GM10248 (cell line): Measurements from ENCODE around the gene TMEM245.

Experiments
- CTCF ChIA-PET: fragments of 300-600 bp; sonication (Branson Sonifier 250); formaldehyde crosslinking; extraction: SDS; loops from one replicate; lab custom pipeline; 2021; ENCODE audit warnings: antibody characterized with exemption; lab: Yijun Ruan, JAX
- POLR2A ChIA-PET: fragments of 350-650 bp; sonication (Branson Sonifier 250); formaldehyde crosslinking; extraction: SDS; loops from one replicate; lab custom pipeline; 2020; ENCODE audit warnings: antibody characterized with exemption; lab: Yijun Ruan, JAX
- DNase-seq: peaks from one replicate; pipeline ENCODE4 v3.0.0; 2012; ENCODE audit errors: extremely low spot score
- TF ChIP-seq, protein P1 (sequence below): IDR thresholded peaks from 2 replicates; pipeline ENCODE4 v1.5.1; 2012; ENCODE audit warnings: mild to moderate bottlenecking, low read depth; ENCODE audit errors: extremely low read depth, missing control alignments, control extremely low read depth

The TMEM245 gene

DNA sequence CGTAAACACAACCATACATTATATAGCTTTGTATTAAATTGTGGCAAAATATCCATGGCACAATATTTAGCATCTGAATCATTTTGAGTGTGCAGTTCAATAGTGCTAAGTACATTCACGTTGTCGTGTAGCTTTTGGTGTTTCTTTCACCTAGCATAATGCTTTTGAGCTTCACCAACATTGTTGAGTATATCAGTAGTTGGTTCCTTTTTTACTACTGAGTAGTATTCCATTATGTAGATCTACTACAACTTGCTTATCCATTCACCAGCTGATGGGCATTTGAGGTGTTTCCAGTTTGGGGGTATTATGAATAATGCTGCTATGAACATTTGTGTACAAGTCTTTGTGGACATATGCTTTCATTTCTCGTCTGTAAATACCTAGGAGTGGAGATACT is 79.2 kb downstream of the TMEM245 start:
- DNase-seq, result no peak
- POLR2A ChIA-PET, result no interaction called here
- TF ChIP-seq, protein P1, sequence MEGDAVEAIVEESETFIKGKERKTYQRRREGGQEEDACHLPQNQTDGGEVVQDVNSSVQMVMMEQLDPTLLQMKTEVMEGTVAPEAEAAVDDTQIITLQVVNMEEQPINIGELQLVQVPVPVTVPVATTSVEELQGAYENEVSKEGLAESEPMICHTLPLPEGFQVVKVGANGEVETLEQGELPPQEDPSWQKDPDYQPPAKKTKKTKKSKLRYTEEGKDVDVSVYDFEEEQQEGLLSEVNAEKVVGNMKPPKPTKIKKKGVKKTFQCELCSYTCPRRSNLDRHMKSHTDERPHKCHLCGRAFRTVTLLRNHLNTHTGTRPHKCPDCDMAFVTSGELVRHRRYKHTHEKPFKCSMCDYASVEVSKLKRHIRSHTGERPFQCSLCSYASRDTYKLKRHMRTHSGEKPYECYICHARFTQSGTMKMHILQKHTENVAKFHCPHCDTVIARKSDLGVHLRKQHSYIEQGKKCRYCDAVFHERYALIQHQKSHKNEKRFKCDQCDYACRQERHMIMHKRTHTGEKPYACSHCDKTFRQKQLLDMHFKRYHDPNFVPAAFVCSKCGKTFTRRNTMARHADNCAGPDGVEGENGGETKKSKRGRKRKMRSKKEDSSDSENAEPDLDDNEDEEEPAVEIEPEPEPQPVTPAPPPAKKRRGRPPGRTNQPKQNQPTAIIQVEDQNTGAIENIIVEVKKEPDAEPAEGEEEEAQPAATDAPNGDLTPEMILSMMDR, result no peak
- CTCF ChIA-PET, result interaction anchor here (0.8 to 1.3 kb wide), 4 partner anchors 8 to 12 kb away, joined by 3 to 4 read pairs (median 3); no protein-coding TSS in a partner anchor

DNA sequence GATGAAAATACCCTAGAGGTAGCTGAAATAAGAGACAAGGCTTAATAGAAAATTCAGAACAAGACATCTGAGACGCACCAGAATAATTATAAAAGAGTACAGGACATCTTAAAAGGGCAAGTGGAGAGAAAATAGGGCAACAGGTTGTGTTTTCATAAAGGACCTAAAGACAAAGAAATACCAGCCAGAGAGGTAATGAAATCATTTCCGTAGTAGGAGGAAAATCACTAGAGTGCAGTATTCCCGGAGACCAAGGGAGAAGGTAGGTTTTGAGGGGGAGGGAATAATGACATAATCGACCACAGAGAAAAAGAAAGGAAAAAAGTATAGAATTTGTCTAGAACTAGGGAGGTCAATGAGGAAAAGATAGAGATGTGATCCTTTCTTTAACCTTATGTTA is 80.2 kb downstream of the TMEM245 start:
- TF ChIP-seq, protein P1, result no peak
- DNase-seq, result no peak
- ChIA-PET POLR2A (no interaction called here), CTCF (interaction anchor here (1.3 kb wide), 1 partner anchor 11 kb away, joined by 3 read pairs; no protein-coding TSS in a partner anchor)

DNA sequence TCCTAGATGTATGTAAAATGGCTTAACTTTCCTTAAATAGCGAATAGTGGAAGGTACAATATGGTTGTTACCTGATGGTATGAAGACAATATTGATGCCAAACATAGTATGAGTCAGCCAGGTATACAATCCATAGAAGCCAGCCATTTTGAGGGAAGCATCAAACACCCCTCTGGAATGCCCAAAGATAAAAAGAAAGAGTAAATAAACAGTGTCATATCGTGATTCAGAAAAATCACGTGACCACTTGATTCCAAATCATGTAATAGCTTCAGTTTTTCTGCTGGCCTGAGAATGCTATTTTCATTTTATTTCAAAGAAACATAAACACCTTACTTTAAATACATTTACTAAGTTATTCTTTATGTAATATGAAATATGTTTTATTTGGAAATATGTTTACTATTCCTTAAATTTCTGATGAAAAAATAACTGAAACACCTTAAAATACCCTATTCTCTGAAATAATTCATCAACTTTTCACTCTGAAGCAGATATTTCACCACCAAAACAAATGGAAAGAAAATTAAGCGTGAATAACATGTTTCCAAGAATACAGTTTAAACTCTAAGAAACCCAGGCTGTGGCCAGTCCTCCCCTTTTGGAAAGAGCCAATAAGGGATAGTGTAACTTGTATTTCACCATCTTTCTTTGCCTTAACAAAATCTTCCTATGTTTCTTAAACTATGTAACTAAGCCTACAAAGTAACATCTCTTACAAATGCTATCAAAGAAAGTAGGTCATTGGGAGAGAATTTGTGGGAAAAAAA is 81.6 kb downstream of the TMEM245 start:
- TF ChIP-seq, protein P1, result no peak
- no peak for DNase-seq
- POLR2A ChIA-PET, result no interaction called here
- CTCF ChIA-PET, result no interaction called here

DNA sequence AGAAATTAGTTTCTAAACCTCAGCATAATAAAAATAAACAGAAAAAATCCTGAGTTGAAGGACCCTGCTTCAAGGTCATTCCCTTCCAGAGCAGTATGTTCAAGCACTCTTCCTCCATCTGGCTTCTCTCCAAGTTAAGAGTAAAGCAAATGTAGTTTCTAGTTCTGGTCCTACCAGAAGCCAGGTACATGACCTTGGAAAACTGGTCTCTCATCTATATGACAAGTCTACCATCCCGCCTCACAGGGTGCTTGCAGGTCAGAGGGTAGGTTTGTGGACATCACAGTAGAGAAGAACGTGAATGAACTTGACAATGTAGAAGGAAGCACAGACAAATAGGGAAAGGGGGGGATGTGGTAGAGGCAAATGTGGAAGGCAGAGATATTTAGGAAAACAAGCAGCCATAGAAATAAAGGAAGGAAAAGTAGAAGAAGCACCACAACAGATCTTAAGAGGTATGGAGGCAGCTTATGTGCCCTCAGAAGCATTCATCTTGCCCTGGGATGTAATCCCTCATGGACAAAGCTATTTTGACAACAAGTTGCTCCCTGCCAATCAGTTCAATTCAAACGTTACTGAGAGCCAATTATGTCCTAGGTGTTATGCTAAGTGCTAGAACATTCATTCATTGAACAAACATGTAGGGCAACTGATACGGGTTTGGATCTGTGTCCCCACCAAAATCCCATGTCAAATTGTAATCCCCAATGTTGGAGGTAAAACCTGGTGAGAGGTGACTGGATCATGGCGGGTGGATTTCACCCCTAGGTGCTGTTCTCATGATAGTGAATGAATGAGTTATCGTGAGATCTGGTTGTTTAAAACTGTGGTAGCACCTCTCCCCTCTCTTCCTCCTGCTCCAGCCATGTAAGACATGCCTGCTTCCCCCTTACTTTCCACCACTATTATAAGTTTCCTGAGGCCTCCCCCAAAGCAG is 82.7 kb downstream of the TMEM245 start:
- ChIA-PET CTCF (no interaction called here), POLR2A (no interaction called here)
- TF ChIP-seq, protein P1, result no peak
- no peak for DNase-seq

DNA sequence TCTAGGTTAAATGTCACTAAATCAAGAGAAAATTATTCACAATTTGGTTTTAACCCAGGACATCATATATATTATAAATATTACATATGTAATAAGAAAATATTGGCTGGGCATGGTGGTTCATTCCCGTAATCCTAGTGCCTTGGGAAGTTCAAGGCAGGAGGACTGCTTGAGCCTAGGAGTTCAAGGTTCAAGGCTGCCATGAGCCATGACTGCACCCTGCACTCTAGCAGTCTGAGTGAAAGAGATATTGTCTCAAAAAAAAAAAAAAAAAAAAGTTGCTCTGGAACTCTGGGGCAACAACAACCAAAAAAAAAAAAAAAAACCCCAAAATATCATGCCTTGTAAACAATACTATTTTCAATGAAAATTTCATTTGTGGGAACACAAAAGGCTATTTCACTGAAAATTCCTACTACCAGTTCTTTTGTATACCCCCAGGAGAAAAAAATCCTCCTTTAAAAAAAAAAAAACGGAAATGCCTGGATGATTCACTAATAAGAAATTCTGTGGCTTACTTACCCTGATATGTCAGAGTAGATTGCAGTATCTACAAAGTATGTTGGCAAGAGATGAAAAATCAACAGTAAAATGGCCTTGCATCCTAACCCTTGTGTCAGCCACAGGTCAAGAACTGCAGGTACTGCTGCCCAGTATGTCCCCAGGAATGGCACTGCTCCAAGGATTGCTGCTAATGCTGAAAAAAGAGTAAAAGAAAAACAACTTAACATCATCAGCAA is 83.9 kb downstream of the TMEM245 start:
- TF ChIP-seq, protein P1, result no peak
- ChIA-PET POLR2A (no interaction called here), CTCF (interaction anchor here (1.5 to 3.9 kb wide), 3 partner anchors 11 to 16 kb away, joined by 4 to 24 read pairs (median 14); no protein-coding TSS in a partner anchor)
- no peak for DNase-seq
